GM12865 (cell line): ENCODE data around the gene ECE1.

Source experiments
- DNase-seq: peaks from one replicate; pipeline ENCODE4 v3.0.0; 2010; ENCODE audit warnings: low read depth
- H3K4me3 ChIP-seq: 2 replicates; pipeline ENCODE4 v1.5.1; 2011; ENCODE audit warnings: mild to moderate bottlenecking, low read depth, low read length, control low read depth
- TF ChIP-seq, protein P1 (sequence below): IDR thresholded peaks from 2 replicates; pipeline ENCODE4 v1.5.1; 2011; ENCODE audit warnings: low read length, control low read depth, low read depth, inconsistent platforms; ENCODE audit not compliant: insufficient read depth; ENCODE audit errors: missing control alignments

Gene ECE1

DNA sequence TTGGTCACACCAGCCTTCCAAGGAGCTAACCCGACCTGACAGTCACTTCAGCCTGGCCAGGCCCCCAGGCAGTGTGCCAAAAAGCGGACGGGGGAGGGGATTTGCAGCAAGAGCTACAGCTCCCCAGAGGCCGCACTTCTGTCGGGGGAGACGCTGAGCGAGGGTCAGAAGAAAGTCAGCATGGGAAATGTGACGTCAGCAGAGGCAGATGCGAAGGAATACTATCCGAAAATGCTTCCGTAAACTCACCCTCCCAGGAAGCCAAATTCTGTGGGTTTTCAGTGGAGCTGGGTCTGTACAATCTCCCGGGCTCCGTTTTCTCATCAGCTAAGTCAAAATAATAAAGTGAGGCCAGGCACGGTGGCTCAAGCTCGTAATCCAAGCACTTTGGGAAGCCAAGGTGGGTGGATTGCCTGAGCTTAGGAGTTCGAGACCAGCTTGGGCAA, 28.5 kb upstream of the ECE1 start:
- TF ChIP-seq, protein P1, sequence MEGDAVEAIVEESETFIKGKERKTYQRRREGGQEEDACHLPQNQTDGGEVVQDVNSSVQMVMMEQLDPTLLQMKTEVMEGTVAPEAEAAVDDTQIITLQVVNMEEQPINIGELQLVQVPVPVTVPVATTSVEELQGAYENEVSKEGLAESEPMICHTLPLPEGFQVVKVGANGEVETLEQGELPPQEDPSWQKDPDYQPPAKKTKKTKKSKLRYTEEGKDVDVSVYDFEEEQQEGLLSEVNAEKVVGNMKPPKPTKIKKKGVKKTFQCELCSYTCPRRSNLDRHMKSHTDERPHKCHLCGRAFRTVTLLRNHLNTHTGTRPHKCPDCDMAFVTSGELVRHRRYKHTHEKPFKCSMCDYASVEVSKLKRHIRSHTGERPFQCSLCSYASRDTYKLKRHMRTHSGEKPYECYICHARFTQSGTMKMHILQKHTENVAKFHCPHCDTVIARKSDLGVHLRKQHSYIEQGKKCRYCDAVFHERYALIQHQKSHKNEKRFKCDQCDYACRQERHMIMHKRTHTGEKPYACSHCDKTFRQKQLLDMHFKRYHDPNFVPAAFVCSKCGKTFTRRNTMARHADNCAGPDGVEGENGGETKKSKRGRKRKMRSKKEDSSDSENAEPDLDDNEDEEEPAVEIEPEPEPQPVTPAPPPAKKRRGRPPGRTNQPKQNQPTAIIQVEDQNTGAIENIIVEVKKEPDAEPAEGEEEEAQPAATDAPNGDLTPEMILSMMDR = no peak
- no peak for DNase-seq
- no peak overlapping the region for H3K4me3 ChIP-seq

DNA sequence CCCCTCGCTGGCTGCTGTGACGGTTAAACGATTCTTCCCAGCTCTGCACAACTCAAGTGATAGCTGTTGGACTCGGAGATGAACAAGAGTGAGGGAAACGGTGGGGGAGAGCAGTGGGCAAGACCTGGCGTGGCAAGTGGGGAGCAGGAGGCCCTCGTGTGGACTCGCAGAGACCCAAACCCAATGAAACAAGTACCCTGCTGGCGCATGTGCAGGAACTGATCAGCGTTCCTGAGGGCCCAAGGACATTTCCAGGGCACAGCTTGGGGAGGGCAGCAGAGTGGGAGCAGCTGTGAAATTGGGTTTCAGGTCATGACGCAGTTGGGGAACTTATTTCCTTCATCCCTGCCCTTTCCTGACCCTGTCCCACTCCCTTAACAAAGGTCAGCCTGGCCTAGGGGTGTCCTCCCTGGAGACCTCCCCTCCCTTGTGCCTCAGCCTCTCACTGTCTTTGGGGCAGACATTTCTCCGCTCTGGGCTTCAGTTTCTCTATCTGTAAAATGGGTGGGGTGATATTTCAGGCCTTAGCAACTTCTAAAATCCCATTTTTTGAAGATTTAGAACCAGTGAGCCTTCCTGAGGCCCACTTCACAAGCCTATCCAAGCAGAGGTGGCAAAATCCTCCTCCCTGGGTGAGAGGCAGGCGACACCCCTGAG, 27.9 kb upstream of the ECE1 start:
- TF ChIP-seq, protein P1 = no peak
- no peak for DNase-seq
- H3K4me3 ChIP-seq = no peak overlapping the region

DNA sequence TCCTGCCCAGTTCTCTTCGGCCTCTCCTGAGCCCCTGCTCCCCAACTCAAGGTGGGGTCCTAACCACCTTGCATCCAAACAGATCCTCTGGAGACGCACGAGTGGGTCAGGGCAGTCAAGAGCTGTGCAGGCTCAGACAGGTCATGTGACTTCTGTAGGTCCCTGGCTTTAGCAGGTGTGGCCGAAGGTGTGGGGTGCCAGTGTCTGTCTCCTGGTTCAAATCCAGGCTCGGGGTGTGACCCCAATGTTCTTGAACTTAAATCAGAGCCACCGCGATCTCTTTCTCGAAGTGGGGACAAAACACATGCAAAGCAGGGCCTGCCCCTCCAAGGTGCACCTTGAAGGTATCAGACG, 27.4 kb upstream of the ECE1 start:
- no peak overlapping the region for H3K4me3 ChIP-seq
- TF ChIP-seq, protein P1 = no peak
- no peak for DNase-seq

DNA sequence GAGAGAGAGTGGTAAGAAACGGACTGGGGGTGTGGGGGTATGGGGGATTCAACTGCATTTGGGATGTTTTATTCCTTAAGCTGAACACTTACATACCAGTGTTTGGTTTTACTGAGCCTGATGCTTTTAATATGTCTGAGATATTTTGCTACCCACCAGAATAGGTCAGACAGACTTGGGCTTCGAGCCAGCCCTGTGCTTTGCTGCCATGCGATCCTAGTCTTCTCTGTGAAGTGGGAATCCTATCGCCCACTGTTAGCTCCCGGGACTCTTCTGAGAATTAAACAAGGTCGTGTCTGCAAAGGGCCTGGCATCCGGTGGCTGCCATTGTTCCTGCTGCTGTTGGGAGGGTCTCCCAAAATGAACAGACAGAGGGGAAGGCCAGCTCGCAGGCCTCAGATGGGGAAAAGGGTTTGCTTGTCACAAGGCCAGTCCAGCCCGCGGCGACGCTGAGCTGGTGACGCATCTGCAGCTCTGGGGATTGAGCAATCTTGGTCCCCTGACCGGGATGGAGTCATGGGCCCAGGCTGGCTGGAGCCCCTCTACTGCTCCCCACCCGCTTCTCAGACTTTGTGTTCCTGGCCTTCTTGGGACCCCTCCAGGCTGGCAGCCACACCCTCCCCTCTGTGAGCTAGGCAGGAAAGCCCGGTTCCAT, 26.9 kb upstream of the ECE1 start:
- TF ChIP-seq, protein P1 = no peak
- no peak for DNase-seq
- no peak overlapping the region for H3K4me3 ChIP-seq

DNA sequence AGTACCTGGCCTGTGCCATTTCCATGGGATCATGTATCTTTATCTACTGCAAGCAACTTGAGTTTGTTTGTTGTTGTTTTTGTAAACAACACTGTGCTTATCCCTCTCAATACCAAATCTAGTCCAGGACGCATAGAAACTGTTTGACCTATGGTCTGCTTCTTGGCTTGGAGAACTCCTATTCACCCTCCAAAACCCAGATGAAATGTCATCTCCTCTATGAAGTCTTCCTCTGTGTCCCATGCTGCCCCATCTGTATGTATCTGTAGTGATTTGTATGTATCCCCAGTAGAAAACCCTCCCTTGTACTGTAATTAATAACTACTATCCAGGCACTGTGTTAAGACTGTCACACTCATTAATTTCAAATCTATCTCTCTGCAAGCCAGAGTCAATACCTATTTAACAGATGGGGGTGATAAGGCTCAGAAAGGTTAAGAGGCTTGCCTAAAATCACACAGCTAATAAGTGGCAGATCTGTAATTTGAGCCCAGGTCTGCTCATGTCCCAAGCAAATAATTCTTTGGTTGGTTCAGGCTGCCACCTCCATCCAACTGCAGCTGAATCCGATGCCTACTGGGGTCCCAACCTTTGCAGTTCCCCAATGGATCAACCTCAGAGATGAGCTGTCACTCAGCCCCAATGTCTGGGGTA, 24.6 kb upstream of the ECE1 start:
- no peak for DNase-seq
- no peak overlapping the region for H3K4me3 ChIP-seq
- TF ChIP-seq, protein P1 = no peak

DNA sequence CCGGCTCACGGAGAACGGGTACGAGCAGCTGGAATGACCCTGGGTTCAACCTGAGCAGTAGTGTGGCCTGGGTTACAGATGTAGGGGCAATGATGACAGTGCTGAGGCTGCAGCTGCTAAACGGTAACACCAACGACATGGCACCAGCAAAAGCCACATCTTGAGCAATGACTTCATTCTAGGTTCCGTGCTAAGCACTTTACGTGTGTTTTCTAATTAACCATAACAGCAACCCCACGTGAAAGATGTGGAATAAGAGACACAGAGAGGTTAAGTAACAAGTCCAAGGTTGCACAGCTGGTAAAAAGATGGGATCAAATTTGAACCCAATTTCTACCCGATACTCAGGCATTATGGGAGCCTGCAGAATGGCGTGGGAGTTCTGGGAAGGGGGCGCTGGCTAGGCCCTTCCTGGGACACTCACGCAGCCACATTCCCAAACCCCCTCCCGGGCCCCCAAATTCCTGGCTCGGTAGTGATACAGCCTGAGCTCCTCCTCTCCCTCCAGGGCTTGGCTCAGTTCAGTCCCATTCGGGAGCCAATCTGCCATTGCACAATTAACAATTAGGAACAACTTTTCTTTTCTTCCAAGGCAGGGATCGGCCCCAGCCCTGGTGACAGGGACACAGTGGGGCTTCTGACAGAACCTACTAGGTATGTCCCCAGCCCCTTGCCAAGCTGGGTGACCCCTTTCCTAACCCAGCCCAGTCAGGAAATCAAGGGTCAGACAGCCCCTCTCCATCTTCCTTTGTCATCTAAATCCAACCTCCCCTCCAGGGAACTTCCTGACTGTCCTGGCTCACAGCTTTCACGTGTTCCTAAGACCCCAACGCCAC, 23.8 kb upstream of the ECE1 start:
- DNase-seq = no peak
- H3K4me3 ChIP-seq = no peak overlapping the region
- TF ChIP-seq, protein P1 = no peak
